Fibroblast of lung (primary cell): ENCODE measurements around the gene AQR.

Source experiments
- CTCF ChIP-seq, 2 donors: IDR thresholded peaks in 1 of 2; conservative IDR thresholded peaks in 1 of 2; 1 replicate in 1 of 2; 2 replicates in 1 of 2; pipeline ENCODE4 v1.5.1; 2011 to 2012; ENCODE audit warnings: low read length in 2 of 2, control low read depth in 1 of 2, inconsistent platforms in 1 of 2, low read depth in 1 of 2, mild to moderate bottlenecking in 1 of 2
- EZH2 ChIP-seq: IDR thresholded peaks from 2 replicates; pipeline ENCODE4 v1.5.1; 2012; ENCODE audit warnings: low read length, control low read depth, mild to moderate bottlenecking; ENCODE audit errors: missing control alignments

DNA sequence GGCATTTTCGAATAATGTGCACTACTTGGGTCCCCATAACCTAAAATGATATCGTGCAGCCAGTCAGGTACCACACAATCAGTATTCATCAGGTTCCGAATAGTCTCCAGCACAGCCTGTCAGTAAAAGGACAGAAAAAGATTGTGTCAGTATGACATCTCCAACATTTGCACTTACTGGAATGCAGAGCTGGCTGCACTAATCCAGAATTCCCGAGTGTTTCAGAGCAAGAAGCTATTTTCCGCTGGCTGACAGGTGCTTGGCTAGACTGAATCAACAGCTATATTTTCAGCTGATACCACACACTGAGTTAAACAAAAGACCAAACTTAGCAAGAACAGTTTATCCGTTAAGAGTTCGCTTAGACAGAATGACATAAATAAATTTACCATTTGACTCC is 68.8 kb downstream of the AQR start:
- TF ChIP-seq CTCF (conservative IDR thresholded peaks at IDR 0.05 in 1 of 2, IDR thresholded peaks at IDR 0.05 in 1 of 2; ENCODE audit: low read depth in 1 of 2, low read length in 2 of 2) (no peak), EZH2 (no peak)
